ENCODE measurements around the gene NEIL1. TPM values are rescaled to one million over a fixed set of nuclear protein-coding genes. Genes with fewer than 3 reads are reported as not detected.
"Not testable (repeated sequence)": the region's sequence is repeated elsewhere in the genome, so short reads cannot be mapped to it uniquely, and the experiment has no call there.

Gene NEIL1
- total RNA-seq, 1 experiment from 2014 or later, result 41.4 TPM

DNA sequence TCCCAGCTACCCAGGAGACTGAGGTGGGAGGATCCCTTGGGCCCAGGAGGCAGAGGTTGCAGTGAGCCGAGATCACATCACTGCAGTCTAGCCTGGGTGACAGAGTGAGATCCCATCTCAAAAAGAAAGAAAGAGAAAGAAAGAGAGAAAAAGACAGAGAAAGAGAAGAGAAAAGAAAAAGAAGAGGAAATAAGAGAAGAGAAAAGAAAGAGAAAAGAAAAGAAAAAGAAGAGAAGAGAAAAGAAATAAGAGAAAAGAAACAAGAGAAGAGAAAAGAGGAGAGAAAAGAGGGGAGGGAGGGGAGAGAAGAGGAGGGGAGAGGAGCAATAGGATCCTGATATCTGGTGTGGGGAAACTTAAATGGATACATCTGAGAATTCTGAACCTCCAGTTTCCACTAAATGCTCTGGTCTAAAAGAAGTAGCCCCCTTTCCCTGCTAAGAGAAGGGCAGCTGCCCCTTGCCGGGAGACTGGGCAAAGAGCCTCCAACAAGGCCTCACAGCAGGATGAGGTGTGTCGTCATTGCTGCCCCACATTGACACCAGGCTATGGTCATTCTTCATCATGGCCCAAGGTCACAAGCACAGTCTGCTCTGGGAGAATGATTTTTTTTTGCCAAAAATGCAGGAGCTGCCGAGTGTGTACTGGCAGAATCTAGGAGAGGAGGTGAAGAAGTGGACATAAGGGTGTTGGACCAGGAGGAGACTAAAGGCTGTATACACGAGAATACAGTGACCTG lies 32.1 kb upstream of the NEIL1 start:
- Histone ChIP-seq H3K27ac (ENCODE audit: low read depth, low read length) (no peak overlapping the region), H3K27me3 (ENCODE audit: insufficient read depth, low read length) (no peaks in the 10 kb centered on the region), H3K9ac (ENCODE audit: low read length) (no peak overlapping the region), H3K9me2 (ENCODE audit: insufficient read depth) (no peaks in the 10 kb centered on the region), H3K4me1 (ENCODE audit: control insufficient read depth in 1 of 2, insufficient read depth in 2 of 2, low read length in 2 of 2) (peaks cover 0 to 7% of the 10 kb centered on the region in 2 experiments; a peak in 2 of 4 replicates), H2AFZ (ENCODE audit: low read depth, low read length, poor library complexity, severe bottlenecking) (no peak overlapping the region), H3K9me3 (ENCODE audit: control insufficient read depth in 1 of 2, insufficient read depth in 1 of 2, low read depth in 1 of 2, low read length in 2 of 2) (no peaks in the 10 kb centered on the region), H4K20me1 (ENCODE audit: insufficient read depth) (no peaks in the 10 kb centered on the region), H3K4me2 (ENCODE audit: low read length) (no peak overlapping the region), H3K4me3 (replicated peaks in 1 of 2; ENCODE audit: low read depth in 1 of 2, low read length in 2 of 2) (no peak overlapping the region), H3K36me3 (ENCODE audit: control insufficient read depth in 1 of 2, insufficient read depth in 2 of 2, low read length in 2 of 2) (no peaks in the 10 kb centered on the region), H3K79me2 (ENCODE audit: insufficient read depth, low read length) (no peaks in the 10 kb centered on the region)
- TF ChIP-seq EZH2phosphoT487 (IDR thresholded peaks at IDR 0.05; ENCODE audit: borderline replicate concordance), result no peak
- BruUV-seq (replicated peaks), result no TSS peak
- ChIA-PET CTCF (no interaction called here), POLR2A (no interaction called here), RAD21 (ENCODE audit: low non-redundant PET in 1 of 2, low total read pairs in 2 of 2, uncharacterized antibody in 2 of 2, unreplicated experiment in 2 of 2) (no interaction called here)
- intact Hi-C loops (cut with micrococcal nuclease), result no loop called here
- no peak for DNase-seq (ENCODE audit: low read depth, low spot score)
- ATAC-seq, result no peak

- H3K36me3 ChIP-seq (ENCODE audit: control insufficient read depth in 1 of 2, insufficient read depth in 2 of 2, low read length in 2 of 2); intact Hi-C loops (cut with micrococcal nuclease); BruUV-seq (replicated peaks); H3K9ac ChIP-seq (ENCODE audit: low read length); H2AFZ ChIP-seq (ENCODE audit: low read depth, low read length, poor library complexity, severe bottlenecking); H3K4me3 ChIP-seq (replicated peaks in 1 of 2; ENCODE audit: low read depth in 1 of 2, low read length in 2 of 2); H3K4me2 ChIP-seq (ENCODE audit: low read length); H3K27me3 ChIP-seq (ENCODE audit: insufficient read depth, low read length); CTCF ChIA-PET; DNase-seq (ENCODE audit: low read depth, low spot score); H3K4me1 ChIP-seq (ENCODE audit: control insufficient read depth in 1 of 2, insufficient read depth in 2 of 2, low read length in 2 of 2); H3K27ac ChIP-seq (ENCODE audit: low read depth, low read length); RAD21 ChIA-PET (ENCODE audit: low non-redundant PET in 1 of 2, low total read pairs in 2 of 2, uncharacterized antibody in 2 of 2, unreplicated experiment in 2 of 2); H4K20me1 ChIP-seq (ENCODE audit: insufficient read depth); H3K79me2 ChIP-seq (ENCODE audit: insufficient read depth, low read length); H3K9me2 ChIP-seq (ENCODE audit: insufficient read depth); H3K9me3 ChIP-seq (ENCODE audit: control insufficient read depth in 1 of 2, insufficient read depth in 1 of 2, low read depth in 1 of 2, low read length in 2 of 2); ATAC-seq: not testable (repeated sequence)
- POLR2A ChIA-PET, result interaction anchor here (1.1 kb wide), 1 partner anchor 48 kb away, joined by 3 read pairs; no protein-coding TSS in a partner anchor
Measured at GRCh38 chr15:75319231-75319897, 27.5 kb upstream of the NEIL1 start.
